Neural cell (in vitro differentiated cells): ENCODE measurements around the gene BCAS4. TPM values are rescaled to one million over a fixed set of nuclear protein-coding genes. Genes with fewer than 3 reads are reported as not detected.

ENCODE experiments used
- H2AFZ ChIP-seq: fragments of 200-600, 300-800 bp; sonication (generic), shearing (Covaris generic); 2 replicates; pipeline ENCODE4 v1.6.0; 2014; ENCODE audit warnings: low read depth, mild to moderate bottlenecking, antibody characterized with exemption, low read length, moderate library complexity
- H3F3A ChIP-seq: fragments of 200-600 bp; shearing (Covaris generic); 2 replicates; pipeline ENCODE4 v1.6.1; 2016; ENCODE audit warnings: mild to moderate bottlenecking, moderate library complexity, mixed read lengths, antibody characterized with exemption, low read length; ENCODE audit not compliant: insufficient read depth, poor library complexity, severe bottlenecking
- H3K27ac ChIP-seq: fragments of 200-600, 300-800 bp; sonication (generic), shearing (Covaris generic); 2 replicates; pipeline ENCODE4 v1.5.1; 2014; ENCODE audit warnings: mild to moderate bottlenecking, low read length, moderate library complexity
- H3K27me3 ChIP-seq: fragments of 300-800, 200-600 bp; sonication (generic), shearing (Covaris generic); 2 replicates; pipeline ENCODE4 v1.6.0; 2014; ENCODE audit warnings: mild to moderate bottlenecking, low read depth, low read length, moderate library complexity; ENCODE audit not compliant: insufficient read depth
- H3K36me3 ChIP-seq: fragments of 300-800, 200-600 bp; sonication (generic), shearing (Covaris generic); 2 replicates; pipeline ENCODE4 v1.5.1; 2014; ENCODE audit warnings: mild to moderate bottlenecking, antibody characterized with exemption, low read length, moderate library complexity; ENCODE audit not compliant: insufficient read depth
- H3K4me2 ChIP-seq: fragments of 300-800, 200-600 bp; sonication (generic), shearing (Covaris generic); 2 replicates; pipeline ENCODE4 v1.6.0; 2014; ENCODE audit warnings: mild to moderate bottlenecking, low read length
- H3K4me3 ChIP-seq: fragments of 300-800, 200-600 bp; sonication (generic), shearing (Covaris generic); 2 replicates; pipeline ENCODE4 v1.5.1; 2014; ENCODE audit warnings: mild to moderate bottlenecking, low read length, moderate library complexity
- H3K79me2 ChIP-seq: fragments of 200-600 bp; shearing (Covaris generic); replicated peaks from 2 replicates; pipeline ENCODE4 v1.6.0; 2014; ENCODE audit warnings: mild to moderate bottlenecking, low read length, moderate library complexity; ENCODE audit not compliant: insufficient read depth
- H3K9ac ChIP-seq: fragments of 300-800, 200-600 bp; sonication (generic), shearing (Covaris generic); 2 replicates; pipeline ENCODE4 v1.6.1; 2016; ENCODE audit warnings: mild to moderate bottlenecking, low read length, mixed read lengths
- H3K9me2 ChIP-seq: fragments of 200-600 bp; shearing (Covaris generic); 2 replicates; pipeline ENCODE4 v1.6.1; 2016; ENCODE audit warnings: mild to moderate bottlenecking, low read length, mixed read lengths; ENCODE audit not compliant: insufficient read depth
- H3K9me3 ChIP-seq: fragments of 200-600, 300-800 bp; sonication (generic), shearing (Covaris generic); 2 replicates; pipeline ENCODE4 v1.6.1; 2016; ENCODE audit warnings: mild to moderate bottlenecking, mixed run types, low read length, moderate library complexity, mixed read lengths
- H4K20me1 ChIP-seq: fragments of 200-600 bp; shearing (Covaris generic); 2 replicates; pipeline ENCODE4 v1.6.1; 2016; ENCODE audit warnings: mild to moderate bottlenecking, mixed run types; ENCODE audit not compliant: insufficient read depth
- CTCF ChIP-seq: fragments of 450-650 bp; IDR thresholded peaks from 2 replicates; pipeline ENCODE4 v1.5.1; 2014; ENCODE audit warnings: antibody characterized with exemption, mild to moderate bottlenecking, moderate library complexity; ENCODE audit not compliant: poor library complexity, severe bottlenecking
- EP300 ChIP-seq: fragments of 450-650 bp; conservative IDR thresholded peaks from 2 replicates; pipeline ENCODE4 v1.6.1; 2014; ENCODE audit warnings: antibody characterized with exemption, mild to moderate bottlenecking, moderate library complexity; ENCODE audit not compliant: poor library complexity, severe bottlenecking
- EZH2 ChIP-seq: fragments of 200-600, 300-800 bp; shearing (Covaris generic), sonication (generic); IDR thresholded peaks from 2 replicates; pipeline ENCODE4 v1.6.1; 2014; ENCODE audit warnings: antibody characterized with exemption, low read length, borderline replicate concordance, mild to moderate bottlenecking; ENCODE audit not compliant: insufficient read depth, poor library complexity, severe bottlenecking
- MXI1 ChIP-seq: fragments of 450-650 bp; conservative IDR thresholded peaks from 2 replicates; pipeline ENCODE4 v1.6.1; 2014; ENCODE audit warnings: antibody characterized with exemption, mild to moderate bottlenecking; ENCODE audit not compliant: poor library complexity, severe bottlenecking
- POLR2AphosphoS5 ChIP-seq: IDR thresholded peaks from 2 replicates; pipeline ENCODE4 v1.6.1; 2012
- SMC3 ChIP-seq: fragments of 450-650 bp; conservative IDR thresholded peaks from 2 replicates; pipeline ENCODE4 v1.6.1; 2014; ENCODE audit warnings: antibody characterized with exemption, mild to moderate bottlenecking, moderate library complexity; ENCODE audit not compliant: poor library complexity
- polyA plus RNA-seq: library from polyadenylated mRNA; depleted of rRNA; stranded (reverse); fragments of >200 nt; gene quantifications from 2 replicates; pipeline ENCODE4 v1.2.3, GENCODE V29; 2014
- TF ChIP-seq, protein P1 (sequence below): IDR thresholded peaks from 2 replicates; pipeline ENCODE4 v1.6.1; 2012; ENCODE audit warnings: borderline replicate concordance

BCAS4 gene
- polyA plus RNA-seq, 1 donor from 2014 or later: 24.6 TPM

- Histone ChIP-seq H3K79me2 (no peaks in the 10 kb centered on the region), H4K20me1 (no peaks in the 10 kb centered on the region), H3K9me3 (no peaks in the 10 kb centered on the region), H3K9me2 (no peaks in the 10 kb centered on the region), H3K27me3 (no peaks in the 10 kb centered on the region), H3K36me3 (no peaks in the 10 kb centered on the region), H3K9ac (no peak overlapping the region), H3K4me2 (no peak overlapping the region), H3K4me3 (no peak overlapping the region), H3K27ac (no peak overlapping the region), H3F3A (no peaks in the 10 kb centered on the region), H2AFZ (no peak overlapping the region)
- TF ChIP-seq EP300: no peak
- TF ChIP-seq SMC3: no peak
- TF ChIP-seq, protein P1, sequence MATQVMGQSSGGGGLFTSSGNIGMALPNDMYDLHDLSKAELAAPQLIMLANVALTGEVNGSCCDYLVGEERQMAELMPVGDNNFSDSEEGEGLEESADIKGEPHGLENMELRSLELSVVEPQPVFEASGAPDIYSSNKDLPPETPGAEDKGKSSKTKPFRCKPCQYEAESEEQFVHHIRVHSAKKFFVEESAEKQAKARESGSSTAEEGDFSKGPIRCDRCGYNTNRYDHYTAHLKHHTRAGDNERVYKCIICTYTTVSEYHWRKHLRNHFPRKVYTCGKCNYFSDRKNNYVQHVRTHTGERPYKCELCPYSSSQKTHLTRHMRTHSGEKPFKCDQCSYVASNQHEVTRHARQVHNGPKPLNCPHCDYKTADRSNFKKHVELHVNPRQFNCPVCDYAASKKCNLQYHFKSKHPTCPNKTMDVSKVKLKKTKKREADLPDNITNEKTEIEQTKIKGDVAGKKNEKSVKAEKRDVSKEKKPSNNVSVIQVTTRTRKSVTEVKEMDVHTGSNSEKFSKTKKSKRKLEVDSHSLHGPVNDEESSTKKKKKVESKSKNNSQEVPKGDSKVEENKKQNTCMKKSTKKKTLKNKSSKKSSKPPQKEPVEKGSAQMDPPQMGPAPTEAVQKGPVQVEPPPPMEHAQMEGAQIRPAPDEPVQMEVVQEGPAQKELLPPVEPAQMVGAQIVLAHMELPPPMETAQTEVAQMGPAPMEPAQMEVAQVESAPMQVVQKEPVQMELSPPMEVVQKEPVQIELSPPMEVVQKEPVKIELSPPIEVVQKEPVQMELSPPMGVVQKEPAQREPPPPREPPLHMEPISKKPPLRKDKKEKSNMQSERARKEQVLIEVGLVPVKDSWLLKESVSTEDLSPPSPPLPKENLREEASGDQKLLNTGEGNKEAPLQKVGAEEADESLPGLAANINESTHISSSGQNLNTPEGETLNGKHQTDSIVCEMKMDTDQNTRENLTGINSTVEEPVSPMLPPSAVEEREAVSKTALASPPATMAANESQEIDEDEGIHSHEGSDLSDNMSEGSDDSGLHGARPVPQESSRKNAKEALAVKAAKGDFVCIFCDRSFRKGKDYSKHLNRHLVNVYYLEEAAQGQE: no peak
- TF ChIP-seq MXI1: no peak
- no peak for TF ChIP-seq CTCF
- TF ChIP-seq POLR2AphosphoS5: no peak
Measured at GRCh38 chr20:50842821-50843220, 48.0 kb downstream of the BCAS4 start.

- Histone ChIP-seq H4K20me1 (no peaks in the 10 kb centered on the region), H3K4me2 (no peak overlapping the region), H2AFZ (no peak overlapping the region), H3F3A (no peaks in the 10 kb centered on the region), H3K27me3 (no peaks in the 10 kb centered on the region), H3K9me2 (no peaks in the 10 kb centered on the region), H3K9me3 (no peaks in the 10 kb centered on the region), H3K27ac (no peak overlapping the region), H3K36me3 (no peaks in the 10 kb centered on the region), H3K4me3 (no peak overlapping the region), H3K9ac (no peak overlapping the region), H3K79me2 (no peaks in the 10 kb centered on the region)
- TF ChIP-seq EZH2: no peak
Measured at GRCh38 chr20:50843331-50844276, 48.7 kb downstream of the BCAS4 start.
